H9 (cell line): Measurements from ENCODE around the gene KRTAP4-12. TPM values are rescaled to one million over a fixed set of nuclear protein-coding genes. Genes with fewer than 3 reads are reported as not detected.

ENCODE experiments used
- DNase-seq: peaks from one replicate; pipeline ENCODE4 v3.0.0-alpha.2; 2017
- H2AFZ ChIP-seq: one replicate; pipeline ENCODE4 v1.6.1; 2013; ENCODE audit warnings: mild to moderate bottlenecking, low read length, control low read depth, moderate library complexity
- H2AK5ac ChIP-seq: 2 replicates; pipeline ENCODE4 v1.6.1; 2013; ENCODE audit warnings: low read length, control low read depth, mixed read lengths; ENCODE audit not compliant: insufficient read length
- H2BK120ac ChIP-seq: one replicate; pipeline ENCODE4 v1.6.1; 2013; ENCODE audit warnings: low read depth, mild to moderate bottlenecking, low read length, control low read depth, inconsistent platforms; ENCODE audit not compliant: poor library complexity, severe bottlenecking
- H2BK12ac ChIP-seq: 2 replicates; pipeline ENCODE4 v1.6.1; 2013; ENCODE audit warnings: low read length, control low read depth, mixed read lengths, low read depth; ENCODE audit not compliant: insufficient read length
- H2BK15ac ChIP-seq: 2 replicates; pipeline ENCODE4 v1.6.1; 2013; ENCODE audit warnings: low read depth, low read length, control low read depth
- H2BK20ac ChIP-seq: one replicate; pipeline ENCODE4 v1.6.1; 2013; ENCODE audit warnings: low read depth, mild to moderate bottlenecking, low read length, control low read depth, inconsistent platforms; ENCODE audit not compliant: poor library complexity, severe bottlenecking
- H2BK5ac ChIP-seq: 2 replicates; pipeline ENCODE4 v1.6.1; 2013; ENCODE audit warnings: low read length, control low read depth, mixed read lengths; ENCODE audit not compliant: insufficient read length
- H3K14ac ChIP-seq: 2 replicates; pipeline ENCODE4 v1.6.1; 2013; ENCODE audit warnings: low read length, control low read depth; ENCODE audit not compliant: insufficient read depth
- H3K18ac ChIP-seq: 2 replicates; pipeline ENCODE4 v1.6.1; 2013; ENCODE audit warnings: low read depth, mild to moderate bottlenecking, mixed read lengths, low read length, control low read depth; ENCODE audit not compliant: insufficient read length
- H3K23ac ChIP-seq: 2 replicates; pipeline ENCODE4 v1.6.1; 2013; ENCODE audit warnings: low read length, control low read depth, mixed read lengths, low read depth; ENCODE audit not compliant: insufficient read length
- H3K23me2 ChIP-seq: 2 replicates; pipeline ENCODE4 v1.6.1; 2013; ENCODE audit warnings: low read depth, mild to moderate bottlenecking, mixed read lengths, low read length, control low read depth; ENCODE audit not compliant: insufficient read length, poor library complexity, severe bottlenecking
- H3K27ac ChIP-seq: 2 replicates; pipeline ENCODE4 v1.5.1; 2013; ENCODE audit warnings: low read length, control low read depth, mixed read lengths, low read depth; ENCODE audit not compliant: insufficient read length
- H3K27me3 ChIP-seq: 2 replicates; pipeline ENCODE4 v1.6.1; 2013; ENCODE audit warnings: low read length, control low read depth, inconsistent platforms; ENCODE audit not compliant: insufficient read depth
- H3K4ac ChIP-seq: 2 replicates; pipeline ENCODE4 v1.6.1; 2013; ENCODE audit warnings: low read depth, mild to moderate bottlenecking, control low read depth, inconsistent platforms, low read length, moderate library complexity
- H3K4me1 ChIP-seq: 2 replicates; pipeline ENCODE4 v1.6.1; 2013; ENCODE audit warnings: low read length, control low read depth, inconsistent platforms; ENCODE audit not compliant: insufficient read depth
- H3K4me2 ChIP-seq: 2 replicates; pipeline ENCODE4 v1.6.1; 2013; ENCODE audit warnings: low read length, control low read depth, mixed read lengths; ENCODE audit not compliant: insufficient read length, insufficient read depth
- H3K56ac ChIP-seq: 2 replicates; pipeline ENCODE4 v1.6.1; 2013; ENCODE audit warnings: low read depth, mild to moderate bottlenecking, mixed read lengths, low read length, control low read depth; ENCODE audit not compliant: insufficient read length
- H3K79me1 ChIP-seq: 2 replicates; pipeline ENCODE4 v1.6.1; 2013; ENCODE audit warnings: low read depth, mild to moderate bottlenecking, moderate library complexity, low read length, control low read depth, inconsistent platforms; ENCODE audit not compliant: insufficient read depth, poor library complexity, severe bottlenecking
- H3K79me2 ChIP-seq: 2 replicates; pipeline ENCODE4 v1.6.1; 2013; ENCODE audit warnings: low read length, control low read depth, inconsistent platforms; ENCODE audit not compliant: insufficient read depth
- H3K9ac ChIP-seq: 2 replicates; pipeline ENCODE4 v1.6.1; 2013; ENCODE audit warnings: low read length, control low read depth, mixed read lengths; ENCODE audit not compliant: insufficient read length; ENCODE audit errors: extremely low read depth
- H3K9me3 ChIP-seq: one replicate; pipeline ENCODE4 v1.6.1; 2013; ENCODE audit warnings: low read depth, low read length, inconsistent platforms; ENCODE audit not compliant: control insufficient read depth
- H3T11ph ChIP-seq: one replicate; pipeline ENCODE4 v1.6.1; 2013; ENCODE audit warnings: mild to moderate bottlenecking, low read length, control low read depth, inconsistent platforms
- H4K20me1 ChIP-seq: one replicate; pipeline ENCODE4 v1.6.1; 2013; ENCODE audit not compliant: control insufficient read depth, insufficient read length, insufficient read depth
- H4K5ac ChIP-seq: 2 replicates; pipeline ENCODE4 v1.6.1; 2013; ENCODE audit warnings: low read depth, mild to moderate bottlenecking, mixed read lengths, low read length, control low read depth; ENCODE audit not compliant: insufficient read length
- H4K8ac ChIP-seq: replicated peaks from 2 replicates; pipeline ENCODE4 v1.6.1; 2013; ENCODE audit warnings: low read length, control low read depth, mixed read lengths, low read depth; ENCODE audit not compliant: insufficient read length
- H4K91ac ChIP-seq: 2 replicates; pipeline ENCODE4 v1.6.1; 2013; ENCODE audit warnings: low read depth, mild to moderate bottlenecking, moderate library complexity, mixed read lengths, low read length, control low read depth; ENCODE audit not compliant: insufficient read length
- H3K27ac Mint-ChIP-seq, 3 experiments: 2 replicates in 2 of 3; 3 replicates in 1 of 3; pipeline ENCODE4 v1.8.0; 2020 to 2021; ENCODE audit warnings: mixed read lengths in 3 of 3, mild to moderate bottlenecking in 1 of 3, moderate library complexity in 1 of 3
- H3K27me3 Mint-ChIP-seq: 2 replicates; pipeline ENCODE4 v1.8.0; 2021; ENCODE audit warnings: low read depth, mild to moderate bottlenecking, moderate library complexity, mixed read lengths
- H3K36me3 Mint-ChIP-seq, 3 experiments: 2 replicates in 2 of 3; 3 replicates in 1 of 3; pipeline ENCODE4 v1.8.0; 2020 to 2021; ENCODE audit warnings: low read depth in 3 of 3, mixed read lengths in 3 of 3; ENCODE audit not compliant: insufficient read depth in 1 of 3
- H3K4me1 Mint-ChIP-seq, 2 experiments: 2 replicates each; pipeline ENCODE4 v1.8.0; 2020; ENCODE audit warnings: mixed read lengths in 2 of 2
- H3K4me3 Mint-ChIP-seq, 2 experiments: 2 replicates in 1 of 2; 3 replicates in 1 of 2; pipeline ENCODE4 v1.8.0; 2020 to 2021; ENCODE audit warnings: mild to moderate bottlenecking in 2 of 2, mixed read lengths in 2 of 2, moderate library complexity in 1 of 2
- H3K9me3 Mint-ChIP-seq, 2 experiments: 2 replicates in 1 of 2; 3 replicates in 1 of 2; pipeline ENCODE4 v1.8.0; 2020; ENCODE audit warnings: mild to moderate bottlenecking in 2 of 2, mixed read lengths in 2 of 2, moderate library complexity in 1 of 2
- WGBS: extraction: QIAGEN DNeasy Blood & Tissue Kit; methylation state at CpG from one replicate; pipeline ENCODE4 v1.1.7; 2013; ENCODE audit warnings: missing lambda C conversion rate, low lambda C conversion rate, mixed read lengths; ENCODE audit not compliant: insufficient read length; ENCODE audit errors: extremely low coverage; 5-methylcytosine and 5-hydroxymethylcytosine counted together
- total RNA-seq: library from RNA; stranded (reverse); gene quantifications from 2 replicates; pipeline ENCODE4 v1.2.1, GENCODE V29; 2021
- TF ChIP-seq, protein P1 (sequence below): fragments of 200-600 bp; sonication (generic); conservative IDR thresholded peaks from 3 replicates; pipeline ENCODE4 v1.8.0; 2021; ENCODE audit warnings: antibody characterized with exemption, mild to moderate bottlenecking

The KRTAP4-12 gene
- total RNA-seq, 1 experiment from 2014 or later = not detected

DNA sequence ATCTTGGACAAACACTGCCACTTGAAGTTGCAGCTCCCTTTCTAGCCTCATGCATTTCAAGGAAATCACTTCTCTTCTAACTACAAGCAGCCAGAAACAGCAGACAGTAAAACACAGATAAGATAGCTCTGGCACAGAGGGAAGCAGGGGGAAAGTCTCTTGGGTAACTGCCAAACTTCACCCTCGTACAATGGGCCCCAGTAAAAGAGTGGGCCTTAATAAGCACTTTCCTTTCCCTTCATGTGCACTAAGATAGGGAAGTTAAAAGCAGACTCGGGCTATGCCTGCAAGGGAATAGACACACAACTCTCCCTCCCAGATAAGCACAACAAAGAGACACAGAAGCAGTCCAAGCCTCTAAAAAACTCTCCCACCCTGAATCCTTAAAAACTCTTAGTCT lies 29.9 kb upstream of the KRTAP4-12 start:
- Mint-ChIP-seq H3K36me3 (no peaks in the 10 kb centered on the region; a peak in 1 of 7 replicates), H3K27me3 (peaks cover 2% of the 10 kb centered on the region; the same call in 1 of the 2 replicates), H3K9me3 (no peaks in the 10 kb centered on the region), H3K4me3 (no peak overlapping the region), H3K27ac (no peak overlapping the region), H3K4me1 (peaks cover 2 to 5% of the 10 kb centered on the region in 2 experiments)
- H2BK12ac ChIP-seq = no peak overlapping the region
- no peak overlapping the region for H4K91ac ChIP-seq
- no peak overlapping the region for H2AFZ ChIP-seq
- no peak overlapping the region for H3K14ac ChIP-seq
- no peaks in the 10 kb centered on the region for H3K23me2 ChIP-seq
- no peaks in the 10 kb centered on the region for H3K9me3 ChIP-seq
- H3K79me1 ChIP-seq = no peaks in the 10 kb centered on the region
- no peaks in the 10 kb centered on the region for H3K79me2 ChIP-seq
- no peak overlapping the region for H3K18ac ChIP-seq
- no peak overlapping the region for H2BK20ac ChIP-seq
- no peak overlapping the region for H3K27ac ChIP-seq
- H2AK5ac ChIP-seq = no peak overlapping the region
- no peak overlapping the region for H2BK15ac ChIP-seq
- no peak overlapping the region for H3K9ac ChIP-seq
- no peaks in the 10 kb centered on the region for H3K27me3 ChIP-seq
- H2BK120ac ChIP-seq = no peak overlapping the region
- no peak overlapping the region for H3K56ac ChIP-seq
- H2BK5ac ChIP-seq = no peak overlapping the region
- H3K4ac ChIP-seq = no peak overlapping the region
- H3T11ph ChIP-seq = no peak overlapping the region
- TF ChIP-seq, protein P1, sequence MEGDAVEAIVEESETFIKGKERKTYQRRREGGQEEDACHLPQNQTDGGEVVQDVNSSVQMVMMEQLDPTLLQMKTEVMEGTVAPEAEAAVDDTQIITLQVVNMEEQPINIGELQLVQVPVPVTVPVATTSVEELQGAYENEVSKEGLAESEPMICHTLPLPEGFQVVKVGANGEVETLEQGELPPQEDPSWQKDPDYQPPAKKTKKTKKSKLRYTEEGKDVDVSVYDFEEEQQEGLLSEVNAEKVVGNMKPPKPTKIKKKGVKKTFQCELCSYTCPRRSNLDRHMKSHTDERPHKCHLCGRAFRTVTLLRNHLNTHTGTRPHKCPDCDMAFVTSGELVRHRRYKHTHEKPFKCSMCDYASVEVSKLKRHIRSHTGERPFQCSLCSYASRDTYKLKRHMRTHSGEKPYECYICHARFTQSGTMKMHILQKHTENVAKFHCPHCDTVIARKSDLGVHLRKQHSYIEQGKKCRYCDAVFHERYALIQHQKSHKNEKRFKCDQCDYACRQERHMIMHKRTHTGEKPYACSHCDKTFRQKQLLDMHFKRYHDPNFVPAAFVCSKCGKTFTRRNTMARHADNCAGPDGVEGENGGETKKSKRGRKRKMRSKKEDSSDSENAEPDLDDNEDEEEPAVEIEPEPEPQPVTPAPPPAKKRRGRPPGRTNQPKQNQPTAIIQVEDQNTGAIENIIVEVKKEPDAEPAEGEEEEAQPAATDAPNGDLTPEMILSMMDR = no peak
- H4K5ac ChIP-seq = no peak overlapping the region
- no peaks in the 10 kb centered on the region for H4K20me1 ChIP-seq
- H4K8ac ChIP-seq = no peak overlapping the region
- no CpG with 5 or more reads among the region's 2 CpGs for WGBS
- DNase-seq = no peak
- no peak overlapping the region for H3K4me2 ChIP-seq
- no peak overlapping the region for H3K23ac ChIP-seq
- no peaks in the 10 kb centered on the region for H3K4me1 ChIP-seq
